GM19324 (cell line): ENCODE results near the gene OR10C1.
"Not testable (repeated sequence)": the region's sequence is repeated elsewhere in the genome, so short reads cannot be mapped to it uniquely, and the experiment has no call there.

Experiments used
- ATAC-seq: cut with Tn5 transposase; IDR thresholded peaks from one replicate; pipeline ENCODE4 v1.9.1; 2021; ENCODE audit warnings: mild to moderate bottlenecking, moderate library complexity; ENCODE audit not compliant: unreplicated experiment, low FRiP score

OR10C1 gene, protein sequence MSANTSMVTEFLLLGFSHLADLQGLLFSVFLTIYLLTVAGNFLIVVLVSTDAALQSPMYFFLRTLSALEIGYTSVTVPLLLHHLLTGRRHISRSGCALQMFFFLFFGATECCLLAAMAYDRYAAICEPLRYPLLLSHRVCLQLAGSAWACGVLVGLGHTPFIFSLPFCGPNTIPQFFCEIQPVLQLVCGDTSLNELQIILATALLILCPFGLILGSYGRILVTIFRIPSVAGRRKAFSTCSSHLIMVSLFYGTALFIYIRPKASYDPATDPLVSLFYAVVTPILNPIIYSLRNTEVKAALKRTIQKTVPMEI

GRCh38 chr6:29439006-29439405, at the start of gene OR10C1:
OR10C1 (plus strand) TSS chr6:29439306; CDS start chr6:29440016, 710 bp downstream.
- no peak for ATAC-seq

- no peak for ATAC-seq
These were observed 43.8 kb upstream of the OR10C1 start, which contains the start of gene OR12D2 for GRCh38 chr6:29395331-29395730. OR12D2 (plus strand) TSS chr6:29395631; CDS start chr6:29396700, 1,069 bp downstream.

- ATAC-seq, result no peak
These were observed 39.6 kb upstream of the OR10C1 start for GRCh38 chr6:29399525-29399924.

- no peak for ATAC-seq
These were observed 35.3 kb upstream of the OR10C1 start for GRCh38 chr6:29403801-29404200.

DNA sequence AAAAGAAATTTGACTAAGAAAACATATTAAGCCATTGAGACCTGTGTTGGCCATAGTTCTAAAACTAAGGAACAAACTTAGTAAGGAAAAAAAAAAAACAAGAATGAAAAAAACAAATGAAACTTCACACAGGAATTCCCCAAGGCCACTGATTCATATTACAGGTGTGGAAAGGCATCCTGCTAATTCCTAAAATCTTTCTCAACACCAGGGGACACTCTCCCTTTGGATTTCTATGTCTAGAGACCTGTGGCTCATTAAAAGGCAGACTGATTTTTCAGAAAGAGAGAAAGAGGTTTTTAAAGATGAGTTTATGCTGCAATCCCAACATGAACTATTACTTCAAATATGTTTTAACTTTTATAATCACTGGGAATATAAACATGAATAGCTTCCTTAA, 24.5 kb upstream of the OR10C1 start, which contains the start of gene OR12D1:
OR12D1 (plus strand) TSS at position 341 of the 400 bp plus-strand sequence.
- ATAC-seq, result no peak

- ATAC-seq, result no peak
These were observed 19.6 kb upstream of the OR10C1 start for GRCh38 chr6:29419516-29419915.

GRCh38 chr6:29424168-29424567, 14.9 kb upstream of the OR10C1 start:
- ATAC-seq, result no peak

- ATAC-seq, result no peak
These were observed 14.5 kb upstream of the OR10C1 start for GRCh38 chr6:29424575-29424974.

DNA sequence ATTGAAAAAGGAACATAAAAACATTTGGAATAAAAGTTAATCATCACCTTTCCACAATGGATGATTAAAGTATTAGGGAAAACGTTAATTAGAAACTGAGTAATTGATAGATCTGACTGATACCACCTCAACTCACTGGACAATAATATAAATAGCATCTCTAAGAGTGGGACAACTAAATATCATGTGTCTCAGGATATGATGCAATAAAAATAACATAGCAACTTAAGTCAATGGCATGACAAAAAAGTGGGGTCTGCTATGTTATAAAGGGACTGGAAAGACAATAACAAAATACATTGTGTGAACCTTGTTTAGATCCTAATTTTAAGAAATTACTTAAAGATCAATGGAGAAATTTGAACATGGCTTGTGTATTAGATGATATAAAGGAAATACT, 14.0 kb upstream of the OR10C1 start:
- ATAC-seq, result no peak

DNA sequence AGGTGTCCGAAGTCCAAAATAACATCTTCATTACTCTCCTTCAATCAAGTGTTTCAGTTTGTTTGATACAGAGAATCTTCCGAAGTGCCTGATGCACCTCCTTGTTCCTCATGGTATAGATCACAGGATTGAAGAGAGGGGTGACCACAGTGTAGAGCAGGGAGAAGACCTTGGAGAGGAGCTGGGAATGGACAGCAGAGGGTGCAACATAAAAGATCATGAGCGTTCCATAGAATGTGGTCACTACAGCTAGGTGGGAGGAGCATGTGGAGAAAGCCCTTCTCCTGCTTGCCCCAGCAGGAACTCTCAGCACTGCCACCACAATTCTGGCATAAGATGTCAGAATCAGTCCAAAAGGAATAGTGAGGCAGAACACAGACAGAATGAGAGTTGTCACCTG, 12.5 kb upstream of the OR10C1 start:
- ATAC-seq, result no peak

DNA sequence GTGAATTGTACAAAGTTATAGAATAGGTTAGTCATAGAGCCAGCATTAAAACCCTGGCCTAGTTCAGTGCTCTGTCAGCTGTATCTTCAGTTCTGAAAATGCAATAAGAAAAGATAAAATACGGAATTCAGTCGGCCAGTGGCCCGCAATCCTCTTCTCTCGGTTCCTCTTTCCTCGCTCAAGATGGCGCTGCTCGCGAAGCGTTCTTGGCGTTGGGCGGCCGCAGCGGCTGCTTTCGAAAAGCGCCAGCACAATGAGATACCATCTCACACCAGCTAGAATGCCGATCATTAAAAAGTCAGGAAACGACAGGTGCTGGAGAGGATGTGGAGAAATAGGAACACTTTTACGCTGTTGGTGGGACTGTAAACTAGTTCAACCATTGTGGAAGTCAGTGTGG, 2.4 kb upstream of the OR10C1 start:
- not testable (repeated sequence) for ATAC-seq

- no peak for ATAC-seq
These were observed 3.6 kb downstream of the OR10C1 start for GRCh38 chr6:29442719-29443118.

- not testable (repeated sequence) for ATAC-seq
These were observed 4.9 kb downstream of the OR10C1 start for GRCh38 chr6:29444031-29444430.

- ATAC-seq, result no peak
These were observed 8.6 kb downstream of the OR10C1 start for GRCh38 chr6:29447670-29448069.

- ATAC-seq, result no peak
These were observed 12.5 kb downstream of the OR10C1 start for GRCh38 chr6:29451471-29452193.

DNA sequence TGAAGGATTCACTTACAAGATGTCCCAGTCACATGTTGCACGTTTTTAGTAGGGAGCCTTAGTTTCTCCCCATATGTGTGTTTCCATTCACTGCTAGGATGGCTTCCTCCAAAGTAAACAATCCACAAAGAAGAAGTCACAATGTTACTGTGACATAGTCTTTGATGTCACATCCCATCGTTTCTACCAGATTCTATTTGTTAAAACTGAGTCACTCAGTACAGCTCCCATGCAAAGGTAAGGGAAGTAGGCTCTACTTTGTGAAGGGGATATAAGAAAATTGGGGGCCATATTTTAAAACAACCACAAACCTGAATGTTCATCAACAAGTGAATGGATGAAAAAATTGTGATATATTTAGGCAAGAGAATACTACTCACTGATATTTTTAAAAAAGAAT, 17.9 kb downstream of the OR10C1 start, which contains the start of the genes OR11A1 and OR2H1:
OR11A1 (minus strand) TSS at position 101 of the 400 bp plus-strand sequence. CDS start 29,430 bp downstream, outside the sequence.
OR2H1 (plus strand) TSS at position 185 of the 400 bp plus-strand sequence. CDS start 4,615 bp downstream, outside the sequence.
- no peak for ATAC-seq

GRCh38 chr6:29461021-29461814, 22.1 kb downstream of the OR10C1 start:
- ATAC-seq, result no peak

- no peak for ATAC-seq
These were observed 22.9 kb downstream of the OR10C1 start for GRCh38 chr6:29462022-29462421.

- no peak for ATAC-seq
These were observed 26.2 kb downstream of the OR10C1 start for GRCh38 chr6:29465279-29465678.

- no peak for ATAC-seq
These were observed 26.7 kb downstream of the OR10C1 start for GRCh38 chr6:29465801-29466200.

GRCh38 chr6:29466241-29466640, 27.1 kb downstream of the OR10C1 start:
- ATAC-seq, result no peak
